Esophagus squamous epithelium (tissue), 5 donors: ENCODE measurements around the gene TMEM120B. TPM values are rescaled to one million over a fixed set of nuclear protein-coding genes. Genes with fewer than 3 reads are reported as not detected.

Experiments used
- DNase-seq: peaks from one replicate; lab custom pipeline; 2025; lab: John Stamatoyannopoulos, UW
- H3K27ac ChIP-seq, 4 donors: fragments of 200-600 bp; sonication (generic); one replicate each; pipeline ENCODE4 v1.5.1; 2016 to 2019; ENCODE audit warnings: mild to moderate bottlenecking in 1 of 4
- H3K27me3 ChIP-seq, 4 donors: fragments of 200-600 bp; sonication (generic); 1 replicate in 3 of 4; 2 replicates in 1 of 4; pipeline versions ENCODE4 v1.5.1 to v1.6.0; 2017 to 2021; ENCODE audit warnings: antibody characterized with exemption in 1 of 4
- H3K36me3 ChIP-seq, 3 donors: fragments of 200-600 bp; sonication (generic); one replicate each; pipeline ENCODE4 v1.5.1; 2016 to 2019
- H3K4me1 ChIP-seq, 3 donors: fragments of 200-600 bp; sonication (generic); one replicate each; pipeline ENCODE4 v1.5.1; 2017 to 2019
- H3K4me3 ChIP-seq, 4 donors: fragments of 200-600 bp; sonication (generic); 1 replicate in 3 of 4; 2 replicates in 1 of 4; pipeline ENCODE4 v1.5.1; 2016 to 2019; ENCODE audit warnings: mild to moderate bottlenecking in 2 of 4, moderate library complexity in 1 of 4
- H3K9me3 ChIP-seq, 3 donors: fragments of 200-600 bp; sonication (generic); one replicate each; pipeline ENCODE4 v1.5.1; 2016 to 2019
- POLR2A ChIP-seq, 4 donors: fragments of 450-650 bp; IDR thresholded peaks; one replicate each; pipeline ENCODE4 v1.6.1; 2017; ENCODE audit warnings: antibody characterized with exemption in 4 of 4, mild to moderate bottlenecking in 4 of 4, moderate library complexity in 3 of 4
- WGBS, 2 donors: methylation state at CpG; one replicate each; pipeline ENCODE4 v1.1.5; 2018; 5-methylcytosine and 5-hydroxymethylcytosine counted together
- intact Hi-C: fragments of 100-400 bp; cut with DNase I; formaldehyde crosslinking; loops from one replicate; pipeline ENCODE4 v1.15.0; 2022
- total RNA-seq, 4 donors: library from RNA; depleted of rRNA; stranded (reverse); fragments of >200 nt; gene quantifications; one replicate each; pipeline ENCODE4 v1.1.0, GENCODE V29; 2016
- TF ChIP-seq, protein P1 (sequence below), 6 experiments: fragments of 450-650 bp in 4 of 6; fragments of 200-600 bp in 2 of 6; sonication (generic) in 2 of 6; IDR thresholded peaks; one replicate each; pipeline ENCODE4 v1.5.1; 2016 to 2019; ENCODE audit warnings: antibody characterized with exemption in 6 of 6, mild to moderate bottlenecking in 4 of 6, moderate library complexity in 4 of 6
- donor health status: DM: yes; HTN: yes; CAD: no.

TMEM120B gene
- total RNA-seq, 4 donors from 2014 or later, result 2.7 to 5.2 (median 4.5) TPM

GRCh38 chr12:121803861-121804416 is 91.4 kb downstream of the TMEM120B start, which contains the start of gene SETD1B:
Gene SETD1B (plus strand): TSS chr12:121804009. CDS start chr12:121804738, 729 bp downstream.
- Histone ChIP-seq H3K36me3 (peaks cover 0 to 32% (median 0%) of the 10 kb centered on the region in 3 donors), H3K9me3 (no peaks in the 10 kb centered on the region), H3K27me3 (no peaks in the 10 kb centered on the region), H3K4me1 (peaks cover 19 to 58% (median 25%) of the 10 kb centered on the region in 3 donors), H3K4me3 (peak within 1 kb of the TSS; percentile 75 to 91 (median 86)), H3K27ac (peak within 1 kb of the TSS; percentile 100)
- intact Hi-C loops, result no loop called here
- DNase-seq, result no peak
- peak in 2 of 4 donors; percentile 32 to 46 for TF ChIP-seq POLR2A (IDR thresholded peaks at IDR 0.05)
- TF ChIP-seq, protein P1, sequence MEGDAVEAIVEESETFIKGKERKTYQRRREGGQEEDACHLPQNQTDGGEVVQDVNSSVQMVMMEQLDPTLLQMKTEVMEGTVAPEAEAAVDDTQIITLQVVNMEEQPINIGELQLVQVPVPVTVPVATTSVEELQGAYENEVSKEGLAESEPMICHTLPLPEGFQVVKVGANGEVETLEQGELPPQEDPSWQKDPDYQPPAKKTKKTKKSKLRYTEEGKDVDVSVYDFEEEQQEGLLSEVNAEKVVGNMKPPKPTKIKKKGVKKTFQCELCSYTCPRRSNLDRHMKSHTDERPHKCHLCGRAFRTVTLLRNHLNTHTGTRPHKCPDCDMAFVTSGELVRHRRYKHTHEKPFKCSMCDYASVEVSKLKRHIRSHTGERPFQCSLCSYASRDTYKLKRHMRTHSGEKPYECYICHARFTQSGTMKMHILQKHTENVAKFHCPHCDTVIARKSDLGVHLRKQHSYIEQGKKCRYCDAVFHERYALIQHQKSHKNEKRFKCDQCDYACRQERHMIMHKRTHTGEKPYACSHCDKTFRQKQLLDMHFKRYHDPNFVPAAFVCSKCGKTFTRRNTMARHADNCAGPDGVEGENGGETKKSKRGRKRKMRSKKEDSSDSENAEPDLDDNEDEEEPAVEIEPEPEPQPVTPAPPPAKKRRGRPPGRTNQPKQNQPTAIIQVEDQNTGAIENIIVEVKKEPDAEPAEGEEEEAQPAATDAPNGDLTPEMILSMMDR (IDR thresholded peaks at IDR 0.05), result no peak
- WGBS, 2 donors, result 0% methylated on average over 3 to 15 of the region's 74 CpGs

- WGBS, 2 donors, result 0% methylated on average over 1 of the region's 63 CpGs; no CpG with 5 or more reads in 1 of the 2 donors
- no peaks in the 10 kb centered on the region for H3K27me3 ChIP-seq
- peaks cover 19 to 53% (median 21%) of the 10 kb centered on the region in 3 donors for H3K4me1 ChIP-seq
- H3K27ac ChIP-seq, result peak overlapping the region; percentile 100
- intact Hi-C loops, result no loop called here
- H3K4me3 ChIP-seq, result peak overlapping the region; percentile 75 to 91 (median 86)
- no peak for DNase-seq
- H3K9me3 ChIP-seq, result no peaks in the 10 kb centered on the region
- TF ChIP-seq POLR2A (IDR thresholded peaks at IDR 0.05), result no peak
- TF ChIP-seq, protein P1 (IDR thresholded peaks at IDR 0.05), result peak in 1 of 6 experiments; percentile 4
- H3K36me3 ChIP-seq, result peaks cover under 1 to 39% (median under 1%) of the 10 kb centered on the region in 3 donors
Observed at GRCh38 chr12:121804417-121805111, 92.0 kb downstream of the TMEM120B start.

- DNase-seq, result no peak
- TF ChIP-seq, protein P1 (IDR thresholded peaks at IDR 0.05), result no peak
- TF ChIP-seq POLR2A (IDR thresholded peaks at IDR 0.05), result no peak
- intact Hi-C loops, result no loop called here
Observed at GRCh38 chr12:121805171-121806008, 92.8 kb downstream of the TMEM120B start.

GRCh38 chr12:121806009-121806545 is 93.5 kb downstream of the TMEM120B start:
- Histone ChIP-seq H3K27me3 (no peaks in the 10 kb centered on the region), H3K4me3 (peak overlapping the region; percentile 75 to 91 (median 86)), H3K4me1 (peaks cover 27 to 65% (median 33%) of the 10 kb centered on the region in 3 donors), H3K9me3 (no peaks in the 10 kb centered on the region), H3K27ac (peak overlapping the region; percentile 53 to 100 (median 100)), H3K36me3 (peaks cover 14 to 54% (median 14%) of the 10 kb centered on the region in 3 donors)
- DNase-seq, result no peak
- intact Hi-C loops, result no loop called here
- WGBS, 2 donors, result 0 to 22% methylated on average over 4 to 8 of the region's 16 CpGs
- TF ChIP-seq POLR2A (IDR thresholded peaks at IDR 0.05), result no peak
- TF ChIP-seq, protein P1 (IDR thresholded peaks at IDR 0.05), result no peak

More at GRCh38 chr12:121805171-121806008, 92.8 kb downstream of the TMEM120B start:
- no peaks in the 10 kb centered on the region for H3K27me3 ChIP-seq
- peaks cover 21 to 61% (median 26%) of the 10 kb centered on the region in 3 donors for H3K4me1 ChIP-seq
- peak overlapping the region; percentile 75 to 91 (median 86) for H3K4me3 ChIP-seq
- H3K9me3 ChIP-seq, result no peaks in the 10 kb centered on the region
- H3K27ac ChIP-seq, result peak overlapping the region; percentile 100
- 0 to 2% methylated on average over 14 to 38 of the region's 45 CpGs for WGBS, 2 donors
- H3K36me3 ChIP-seq, result peaks cover 8 to 47% (median 9%) of the 10 kb centered on the region in 3 donors
